ENCODE data around the gene MYBPH.

Gene MYBPH, protein sequence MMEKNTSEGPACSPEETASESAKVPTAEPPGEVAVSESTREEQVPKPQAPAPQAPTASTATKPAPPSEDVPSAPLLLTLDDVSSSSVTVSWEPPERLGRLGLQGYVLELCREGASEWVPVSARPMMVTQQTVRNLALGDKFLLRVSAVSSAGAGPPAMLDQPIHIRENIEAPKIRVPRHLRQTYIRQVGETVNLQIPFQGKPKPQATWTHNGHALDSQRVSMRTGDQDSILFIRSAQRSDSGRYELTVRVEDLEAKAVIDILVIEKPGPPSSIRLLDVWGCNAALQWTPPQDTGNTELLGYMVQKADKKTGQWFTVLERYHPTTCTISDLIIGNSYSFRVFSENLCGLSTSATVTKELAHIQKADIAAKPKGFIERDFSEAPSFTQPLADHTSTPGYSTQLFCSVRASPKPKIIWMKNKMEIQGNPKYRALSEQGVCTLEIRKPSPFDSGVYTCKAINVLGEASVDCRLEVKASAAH

DNA sequence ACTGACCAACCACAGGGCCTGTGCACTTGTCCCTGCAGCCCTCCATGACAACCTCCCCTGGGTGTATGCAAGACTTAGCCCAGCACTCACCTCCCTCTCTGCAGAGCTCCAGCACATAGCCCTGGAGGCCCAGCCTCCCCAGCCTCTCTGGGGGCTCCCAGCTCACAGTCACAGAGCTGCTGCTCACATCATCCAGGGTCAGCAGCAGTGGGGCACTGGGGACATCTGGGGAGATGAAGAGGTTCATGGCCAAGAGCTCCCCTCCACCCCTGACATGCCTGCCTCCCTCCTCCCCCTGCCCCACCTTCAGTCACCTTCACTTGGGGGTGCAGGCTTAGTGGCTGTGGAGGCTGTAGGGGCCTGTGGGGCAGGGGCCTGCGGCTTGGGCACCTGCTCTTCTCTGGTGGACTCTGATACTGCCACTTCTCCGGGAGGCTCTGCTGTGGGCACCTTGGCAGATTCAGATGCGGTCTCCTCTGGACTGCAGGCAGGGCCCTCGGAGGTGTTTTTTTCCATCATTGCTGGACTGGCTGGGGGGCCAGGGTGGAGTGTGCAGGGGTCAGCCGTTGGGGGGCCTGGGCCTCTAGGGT is at the start of gene MYBPH:
Gene MYBPH, minus strand, starts transcription at position 590 of the 590 bp plus-strand sequence. Its CDS starts 71 bp downstream, at position 519.
- no peak for DNase-seq
- no peak for ATAC-seq

DNA sequence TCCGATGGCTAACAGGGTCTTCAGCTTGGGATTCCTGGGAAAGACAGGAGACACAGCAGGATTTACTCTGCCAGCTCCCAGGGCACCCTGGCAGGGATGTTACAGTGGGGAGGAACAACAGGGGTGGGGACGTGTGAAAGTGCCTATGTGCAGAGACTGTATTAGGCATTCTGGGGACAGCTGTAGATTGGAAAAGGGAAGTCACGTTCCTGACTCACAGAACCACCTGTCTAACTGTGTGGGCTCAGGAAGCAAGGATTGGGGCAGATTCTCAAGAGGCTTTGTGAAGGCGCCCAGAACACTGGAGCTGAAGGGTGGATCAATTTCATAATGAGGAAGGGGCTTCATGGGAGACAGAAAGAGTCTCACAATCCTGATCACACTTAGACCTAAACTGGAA is 49.4 kb upstream of the MYBPH start:
- DNase-seq (no peak), ATAC-seq (no peak)

DNA sequence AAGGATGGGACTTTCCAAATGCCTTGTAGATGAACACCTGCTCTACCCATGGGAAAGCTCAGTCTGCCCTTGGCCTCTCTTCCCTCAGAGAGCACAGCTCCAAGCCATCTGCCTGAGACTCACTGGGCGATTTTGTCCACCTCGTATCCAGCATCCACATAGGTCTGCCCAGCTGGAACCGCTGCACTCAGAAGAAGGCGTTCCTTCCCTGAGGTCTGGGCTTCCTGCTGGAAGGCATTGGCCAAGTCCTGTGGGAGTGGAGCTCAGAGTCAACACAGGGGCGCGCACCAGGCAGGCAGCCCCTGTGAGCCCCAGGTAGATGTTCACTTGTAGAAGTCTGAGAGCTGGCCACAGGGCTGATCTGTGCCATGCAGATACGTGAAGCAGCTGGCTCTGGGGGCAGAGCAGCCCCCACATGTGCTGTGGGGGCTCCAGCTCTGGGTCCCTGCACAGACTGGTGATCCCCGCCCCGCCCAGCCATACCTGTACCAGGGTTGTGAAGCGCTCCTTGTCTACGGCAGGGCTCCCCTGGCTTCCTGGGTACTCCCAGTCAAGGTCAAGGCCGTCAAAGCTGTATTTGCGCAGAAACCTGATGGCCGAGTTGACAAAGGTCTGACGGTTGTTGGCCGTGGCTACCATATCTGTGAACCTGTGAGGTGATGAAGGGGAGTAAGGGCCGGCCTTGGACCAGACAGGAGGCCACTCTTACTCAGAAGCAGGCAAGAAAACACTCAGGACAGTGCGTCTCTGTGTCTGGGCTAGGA is 47.6 kb upstream of the MYBPH start:
- ATAC-seq (no peak), DNase-seq (no peak)

DNA sequence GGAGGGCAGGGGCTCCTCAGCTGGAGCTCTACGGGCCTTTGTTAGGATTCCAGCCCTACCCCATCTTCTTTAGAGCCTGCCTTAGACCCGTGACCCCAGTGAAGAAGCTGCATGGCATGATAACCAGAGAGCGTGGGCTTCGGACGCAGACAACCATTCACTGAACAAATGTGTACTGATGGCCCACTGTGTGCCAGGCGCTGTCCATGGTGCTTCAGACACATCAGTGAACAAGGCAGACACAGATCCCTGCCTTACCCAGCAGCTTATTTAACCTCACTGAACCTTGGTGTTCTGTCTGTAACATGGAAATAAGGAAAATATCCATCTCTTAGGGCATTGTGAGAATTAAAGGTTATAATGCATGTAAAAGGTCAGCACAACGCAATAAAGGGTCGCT is 44.3 kb upstream of the MYBPH start:
- ATAC-seq = no peak
- no peak for DNase-seq

DNA sequence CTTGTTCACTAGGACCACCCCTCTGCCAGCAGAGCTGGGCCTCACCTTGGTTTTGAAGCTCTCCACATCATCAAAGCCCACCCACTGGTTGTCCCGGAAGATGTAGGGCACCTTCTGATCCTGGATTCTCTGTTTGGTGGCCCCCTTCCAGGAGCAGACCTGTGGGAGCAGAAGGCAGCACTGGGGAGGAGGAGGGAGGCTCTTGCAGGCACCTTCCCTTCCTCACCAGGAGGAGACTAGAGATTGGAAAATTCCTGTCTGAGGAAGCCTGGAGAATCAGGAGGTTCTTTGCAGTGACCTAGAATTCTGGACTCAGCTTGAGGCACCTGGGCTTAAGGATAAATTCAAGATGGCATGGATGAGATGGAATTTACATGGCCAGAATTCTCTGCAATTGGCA is 43.5 kb upstream of the MYBPH start:
- DNase-seq (no peak), ATAC-seq (no peak)

DNA sequence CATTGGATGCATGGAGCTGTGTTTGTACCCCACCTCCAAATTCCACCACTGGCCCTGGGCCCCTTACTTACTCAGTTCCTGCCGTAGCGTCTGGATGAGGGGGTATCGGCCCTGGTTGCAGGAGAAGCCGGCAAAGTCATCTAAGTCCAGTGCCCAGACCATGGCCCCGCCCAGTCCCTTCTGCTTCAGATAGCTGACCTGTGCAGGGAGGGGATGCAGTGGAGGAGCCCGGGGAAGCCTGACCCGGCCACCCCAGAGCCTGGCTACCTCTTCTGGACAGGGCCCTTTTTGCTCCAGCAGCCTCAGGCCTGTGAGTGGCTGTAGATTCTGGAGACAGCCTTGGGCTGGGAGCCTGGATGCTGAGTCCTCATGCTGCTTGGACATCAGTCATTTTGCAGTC is 42.0 kb upstream of the MYBPH start:
- no peak for DNase-seq
- no peak for ATAC-seq

DNA sequence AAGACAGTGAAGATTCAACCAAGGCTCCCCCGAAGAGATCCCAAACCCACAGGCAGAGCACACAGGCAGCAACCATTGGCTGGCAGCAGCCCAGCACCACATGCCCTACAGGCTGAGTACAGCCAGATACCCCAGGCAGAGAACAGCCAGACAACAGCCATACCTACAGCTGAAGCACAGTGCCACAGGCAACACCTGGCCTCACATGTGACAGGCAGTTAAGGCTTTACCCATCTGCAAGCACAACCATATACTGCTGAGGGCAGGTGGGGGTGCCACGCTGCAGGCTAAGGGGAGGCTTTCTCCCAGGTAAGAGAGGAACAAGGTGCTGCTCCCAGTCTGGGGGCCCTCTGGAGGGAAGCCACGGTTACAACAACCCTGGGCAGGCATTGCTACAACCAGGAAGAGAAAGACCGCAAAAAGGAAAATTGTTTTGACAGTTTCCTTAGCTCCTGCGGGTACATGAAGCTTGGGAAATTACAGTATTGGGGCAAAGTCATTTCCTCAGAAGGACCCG is 41.6 kb upstream of the MYBPH start:
- DNase-seq (no peak), ATAC-seq (no peak)

DNA sequence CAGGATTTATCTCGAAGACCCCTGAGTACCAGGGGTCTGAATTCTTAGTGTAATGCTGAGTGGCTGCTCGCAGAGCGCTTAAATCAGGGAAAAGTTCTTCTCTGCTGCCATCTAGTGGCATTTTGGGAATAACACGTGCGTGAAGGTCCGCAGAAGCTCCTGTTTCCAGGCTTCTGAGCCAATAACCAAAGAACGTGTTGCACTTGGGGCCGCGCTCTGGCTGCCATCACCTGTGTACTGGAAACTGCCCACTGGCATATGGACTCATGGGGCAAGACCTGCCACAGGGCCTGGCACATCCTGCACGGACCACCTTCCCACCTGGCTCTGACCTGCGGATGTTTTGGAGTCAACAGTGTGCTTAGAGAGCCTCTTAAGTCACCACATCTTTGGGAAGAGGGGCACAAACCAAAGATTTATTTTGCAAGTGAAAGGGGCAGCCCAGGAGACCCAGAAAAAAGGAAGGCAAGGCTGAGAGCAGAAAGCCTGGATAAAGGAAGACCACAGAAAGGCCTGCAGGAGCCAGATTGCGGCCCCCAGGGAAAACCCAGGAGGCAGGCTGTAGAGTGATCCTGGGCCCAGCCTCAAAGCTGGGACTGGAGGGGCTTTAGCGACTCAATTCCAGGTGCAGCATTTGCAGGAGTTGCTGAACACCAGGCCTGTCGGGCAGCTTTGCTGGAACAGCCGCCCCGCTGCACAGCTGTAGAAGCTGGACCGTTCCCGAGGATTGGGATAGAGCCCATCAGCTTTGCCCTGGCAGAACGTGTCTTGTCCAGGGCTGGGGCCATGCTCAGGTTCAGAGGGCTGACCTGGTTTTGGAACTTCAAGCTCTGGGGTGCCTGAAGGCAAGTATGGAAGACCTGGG is 40.9 kb upstream of the MYBPH start:
- DNase-seq = peak; percentile 59
- peak; percentile 55 for ATAC-seq

DNA sequence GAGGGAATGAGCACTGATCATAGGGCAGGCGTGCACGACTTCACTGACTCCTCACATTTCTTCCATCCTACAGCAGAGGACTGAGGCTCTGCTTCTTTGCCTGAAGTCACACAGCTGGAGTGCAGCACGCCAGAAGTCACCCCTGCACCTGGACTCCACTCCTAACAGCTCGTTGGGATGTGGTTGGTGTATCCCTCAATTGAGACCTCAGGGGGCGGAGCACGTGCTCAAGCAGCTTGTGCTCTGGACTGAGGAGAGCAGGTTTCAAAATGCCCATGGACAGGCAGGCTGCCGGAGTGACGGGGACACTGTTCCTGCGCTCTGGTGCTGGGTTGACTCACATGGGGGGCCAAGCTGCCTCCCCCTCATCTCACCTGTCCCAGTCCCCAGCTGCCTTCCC is 39.9 kb upstream of the MYBPH start:
- no peak for DNase-seq
- ATAC-seq = no peak

DNA sequence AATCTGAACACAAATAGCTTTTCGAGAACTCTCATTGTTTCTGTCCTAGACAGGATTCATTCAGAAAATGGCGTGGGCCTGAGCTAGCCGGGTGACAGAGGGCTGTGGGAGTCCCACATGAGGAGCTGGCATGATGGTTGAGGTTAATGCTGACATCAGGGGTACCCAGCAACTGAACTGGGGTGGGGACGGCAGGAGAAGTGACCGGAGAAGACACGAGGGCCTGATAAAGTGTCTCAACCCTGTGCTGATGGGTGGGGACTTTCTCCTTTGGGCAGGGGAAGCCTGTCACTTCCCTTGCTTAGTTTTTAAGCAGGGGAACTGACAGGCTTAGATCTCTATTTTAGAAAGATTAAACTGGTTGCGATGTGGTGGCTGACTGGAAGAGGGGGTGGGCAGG is 39.2 kb upstream of the MYBPH start:
- ATAC-seq = no peak

DNA sequence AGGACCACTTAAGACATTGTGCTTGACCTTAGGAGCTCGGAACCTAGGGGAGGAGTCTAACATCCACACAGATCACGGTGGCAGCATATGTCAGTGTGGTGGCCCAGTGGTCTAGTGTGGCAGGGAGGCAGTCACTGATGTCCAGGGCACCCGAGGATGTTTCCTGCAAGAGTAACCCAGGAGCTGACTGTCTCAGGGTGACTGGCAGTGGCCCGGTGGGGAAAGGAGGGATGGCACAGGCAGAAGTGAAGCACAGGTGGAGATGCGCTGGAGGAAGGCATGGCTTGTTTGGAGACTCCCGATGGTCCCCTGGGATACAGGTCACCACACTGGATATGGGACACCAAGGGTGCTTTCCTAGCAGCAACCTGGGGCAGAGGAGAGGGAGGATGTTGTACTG is 37.5 kb upstream of the MYBPH start:
- ATAC-seq (no peak), DNase-seq (no peak)

More for the DNA sequence above, 39.2 kb upstream of the MYBPH start:
- DNase-seq = no peak

DNA sequence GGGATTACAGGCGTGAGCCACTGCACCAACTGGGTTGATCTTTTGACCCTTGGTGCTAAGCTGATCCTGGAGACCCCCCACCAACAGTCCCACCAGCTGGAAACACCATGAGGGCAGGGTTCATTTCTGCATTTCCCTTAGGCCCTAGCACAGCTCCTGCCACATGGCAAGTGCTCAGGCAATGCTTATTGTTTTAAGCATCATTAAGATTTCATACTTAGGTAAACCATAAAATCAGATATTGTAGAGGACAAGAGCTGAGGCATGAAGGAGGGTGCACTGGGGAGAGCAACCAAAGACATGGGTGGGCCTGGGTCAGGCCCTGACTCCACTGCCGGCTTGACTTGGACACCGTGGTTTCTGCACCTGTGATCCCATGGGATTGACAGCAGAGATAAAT is 36.2 kb upstream of the MYBPH start:
- ATAC-seq (no peak), DNase-seq (no peak)

DNA sequence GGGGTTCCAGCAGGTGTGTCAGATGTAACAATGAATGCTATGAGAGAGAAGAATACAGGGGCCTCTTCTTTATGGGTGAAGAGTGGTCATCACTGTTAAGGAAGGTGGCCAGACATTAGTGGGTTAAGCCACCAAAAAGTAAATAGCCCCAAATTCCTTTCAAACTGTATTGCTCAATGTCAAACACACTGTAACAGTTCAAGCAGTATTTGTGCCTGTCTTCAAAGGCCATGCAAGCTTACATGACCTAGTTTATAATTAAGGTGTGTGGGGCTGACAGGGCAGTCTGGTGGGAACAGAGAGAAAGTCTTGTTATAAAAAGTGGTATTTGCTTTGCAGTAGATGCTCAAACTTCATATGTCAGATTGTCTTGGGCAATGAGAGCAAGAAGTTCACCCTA is 35.4 kb upstream of the MYBPH start:
- no peak for ATAC-seq
- no peak for DNase-seq

DNA sequence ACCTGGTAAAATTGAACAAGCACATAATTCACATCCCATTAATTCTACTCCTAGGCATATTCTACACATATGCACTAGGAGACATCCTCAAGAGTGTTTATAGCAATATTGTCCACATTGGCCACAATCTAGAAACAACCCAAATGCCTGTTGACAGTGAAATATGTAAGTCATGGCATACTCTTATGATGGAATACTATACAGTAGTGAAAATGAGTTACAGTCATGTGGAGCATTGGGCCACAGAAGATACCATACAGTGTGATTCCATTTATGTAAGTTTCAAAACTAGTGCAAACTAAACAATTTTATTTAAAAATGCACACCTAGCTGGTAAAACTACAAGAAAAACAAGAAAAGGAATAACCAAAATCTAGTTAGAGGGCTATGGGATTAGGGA is 34.7 kb upstream of the MYBPH start:
- DNase-seq (no peak), ATAC-seq (no peak)

DNA sequence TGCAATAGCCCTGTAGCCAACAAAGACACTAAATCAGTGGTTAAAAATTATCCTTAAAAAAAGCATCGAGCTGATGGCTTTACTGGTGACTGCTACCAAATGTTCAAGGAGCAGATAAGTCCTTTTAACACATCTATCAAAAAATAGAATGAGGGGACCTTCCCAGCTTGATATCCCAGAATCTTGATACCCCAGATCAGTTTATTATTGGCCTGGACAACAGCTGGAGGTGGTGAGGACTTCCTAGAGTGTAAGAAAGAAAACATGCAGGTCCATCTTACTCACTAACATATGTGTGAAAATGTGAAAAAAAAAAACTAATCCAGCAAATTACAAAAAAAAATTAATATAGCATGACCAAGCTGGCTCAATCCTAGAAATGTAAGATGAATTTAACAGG is 32.6 kb upstream of the MYBPH start:
- ATAC-seq = no peak

DNA sequence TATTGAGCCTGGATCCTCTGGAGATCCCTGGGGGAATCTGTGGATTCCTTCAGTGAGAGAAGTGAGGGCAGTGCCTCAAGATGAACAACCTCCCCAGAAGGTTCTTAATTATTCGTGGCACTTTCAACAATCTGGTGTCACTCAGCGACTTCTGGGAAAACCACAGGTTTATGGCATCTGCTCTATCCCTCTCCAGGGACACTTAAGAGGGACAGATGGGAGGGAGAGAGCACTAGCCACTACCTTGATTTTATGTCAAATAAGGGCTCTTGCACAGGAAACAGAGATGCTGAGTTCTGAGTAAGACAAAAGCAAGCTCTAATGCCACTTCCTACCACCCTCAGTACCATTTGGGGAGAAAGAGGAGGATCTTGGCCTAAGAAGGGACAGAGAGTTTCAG is 32.1 kb upstream of the MYBPH start:
- DNase-seq = no peak
- no peak for ATAC-seq

More for the DNA sequence above, 32.6 kb upstream of the MYBPH start:
- DNase-seq = no peak

DNA sequence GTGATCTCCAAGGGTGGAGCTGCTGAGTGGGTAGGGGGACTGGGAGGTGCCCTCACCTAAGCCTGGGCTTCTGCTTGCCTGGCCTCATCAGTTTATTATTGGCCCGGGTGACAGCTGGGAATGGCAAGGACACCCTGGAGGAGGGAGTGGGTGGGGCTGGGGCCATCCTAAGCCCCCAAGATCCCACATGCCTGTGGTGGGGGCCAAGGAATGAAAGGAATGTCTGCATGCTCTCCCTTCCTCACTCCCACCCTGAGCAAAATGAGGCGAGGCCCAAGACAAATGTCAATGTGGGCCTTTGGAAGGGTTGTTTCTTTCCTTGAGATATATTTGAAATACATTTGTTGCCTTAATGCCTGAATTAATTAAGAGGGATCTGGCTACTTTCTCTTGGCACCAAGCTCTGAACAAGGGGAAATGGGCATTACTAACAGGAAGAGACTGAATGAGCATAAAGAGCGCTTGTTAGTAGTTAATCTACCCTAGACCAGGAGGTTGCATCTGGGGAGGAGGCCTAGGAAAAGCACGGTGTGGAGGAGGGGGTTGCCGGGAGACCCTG is 30.6 kb upstream of the MYBPH start:
- DNase-seq (no peak), ATAC-seq (no peak)

DNA sequence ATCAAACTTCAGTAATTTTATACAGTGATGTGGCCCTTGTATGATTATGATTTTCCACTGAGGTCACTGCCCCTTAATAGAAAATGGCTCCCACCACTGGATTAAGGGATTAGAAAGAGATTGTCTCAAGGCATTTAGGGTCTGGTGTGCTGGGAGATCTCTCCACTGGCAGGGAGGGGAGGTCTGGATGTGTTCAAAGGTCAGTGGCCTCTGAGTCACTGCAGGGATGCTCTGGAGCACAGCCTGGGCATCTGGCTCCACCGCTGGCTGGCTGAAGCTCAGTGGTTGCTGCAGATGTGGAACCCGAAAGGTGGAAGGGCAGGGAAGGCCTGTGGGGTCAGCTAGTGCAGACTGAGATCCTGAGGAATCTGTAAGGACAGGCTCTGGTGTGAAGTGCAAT is 29.1 kb upstream of the MYBPH start:
- ATAC-seq (no peak), DNase-seq (no peak)

DNA sequence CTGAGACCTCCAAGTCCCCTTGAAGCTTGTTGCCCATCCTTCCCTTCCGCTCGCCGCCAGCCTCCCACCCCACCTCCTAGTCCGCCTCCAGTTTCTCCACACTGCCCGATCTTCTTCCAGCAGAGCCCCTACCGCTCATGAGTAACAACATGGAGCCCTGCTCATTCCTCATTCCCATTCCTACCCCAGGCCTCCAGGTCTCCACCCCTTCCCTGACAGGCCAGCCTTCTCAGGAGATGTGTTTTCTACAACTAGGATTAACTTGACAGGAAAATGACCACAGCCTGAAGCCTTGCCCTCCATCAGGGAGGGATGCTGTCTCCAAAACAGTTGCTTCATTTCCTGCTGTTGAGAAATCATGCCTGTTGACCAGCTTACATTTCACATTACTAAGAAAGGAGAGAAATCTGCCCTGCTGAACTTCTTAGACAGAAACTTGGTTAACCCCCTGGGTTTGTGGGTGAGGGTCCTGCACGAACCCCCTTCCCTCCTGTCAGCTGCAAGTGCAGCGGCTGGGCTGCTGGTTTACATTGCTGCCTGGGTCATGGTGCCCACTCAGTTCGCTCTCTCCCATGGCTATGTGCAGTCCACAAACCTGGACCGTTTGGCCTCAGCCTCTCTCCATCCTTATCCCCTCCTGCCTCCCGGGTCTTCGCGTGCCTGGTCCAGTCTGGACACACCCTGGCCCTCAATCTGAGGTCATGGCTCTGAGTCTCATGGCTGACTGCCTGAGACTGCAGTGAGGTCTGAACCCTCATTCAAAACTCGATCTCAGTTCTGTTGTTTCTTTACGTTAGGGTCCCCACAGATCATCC is 27.0 kb upstream of the MYBPH start:
- DNase-seq (no peak), ATAC-seq (no peak)

DNA sequence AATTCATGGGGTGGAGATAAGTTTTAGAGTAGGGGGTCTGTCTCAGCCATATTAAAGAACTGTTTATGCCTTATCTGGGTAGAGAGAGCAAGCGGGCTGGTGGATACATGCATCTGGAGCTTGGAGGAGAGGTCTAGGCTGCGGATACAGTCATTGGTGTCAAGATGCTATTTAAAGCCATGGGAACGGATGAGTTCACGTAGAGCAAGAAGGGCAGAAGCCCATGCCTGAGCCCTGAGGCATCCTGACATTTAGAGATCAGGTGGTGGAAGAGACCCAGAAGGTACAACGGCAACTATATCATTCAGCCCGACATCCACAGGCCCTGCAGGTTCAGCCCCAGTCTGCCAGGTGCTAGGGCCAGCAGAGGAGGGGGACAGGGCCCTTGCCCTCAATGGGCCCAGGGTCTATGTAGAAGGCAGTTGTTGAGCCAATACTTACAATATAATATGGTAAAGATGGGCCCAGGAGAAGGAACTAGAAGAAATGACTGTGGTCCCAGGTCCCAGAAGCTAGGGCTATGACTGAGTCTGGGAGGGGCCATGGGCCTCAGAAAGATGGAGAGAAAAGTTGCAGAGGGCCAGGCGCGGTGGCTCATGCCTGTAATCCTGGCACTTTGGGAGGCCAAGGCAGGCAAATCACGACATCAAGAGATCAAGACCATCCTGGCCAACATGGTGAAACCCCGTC is 26.0 kb upstream of the MYBPH start:
- ATAC-seq = no peak
- DNase-seq = no peak
